MCF 10A (cell line): ENCODE measurements around the gene ITGA11. TPM values are rescaled to one million over a fixed set of nuclear protein-coding genes. Genes with fewer than 3 reads are reported as not detected.

ENCODE experiments used
- BruUV-seq: library from RNA; stranded (reverse); fragments of 400-500 nt; replicated peaks from 2 replicates; lab custom pipeline; 2021; lab: Mats Ljungman, UMichigan
- CTCF ChIA-PET: fragments of 300-600 bp; sonication (Branson Sonifier 250); formaldehyde crosslinking; extraction: SDS; loops from one replicate; lab custom pipeline; 2021; ENCODE audit warnings: antibody characterized with exemption, inconsistent platforms; lab: Yijun Ruan, JAX
- POLR2A ChIA-PET: fragments of 300-600, 350-650 bp; sonication (Branson Sonifier 250); formaldehyde crosslinking; extraction: SDS; loops from one replicate; lab custom pipeline; 2020; ENCODE audit warnings: antibody characterized with exemption, inconsistent platforms; lab: Yijun Ruan, JAX
- DNase-seq: peaks from one replicate; pipeline ENCODE4 v3.0.0-alpha.2; 2018; ENCODE audit not compliant: unreplicated experiment
- H3K27ac Mint-ChIP-seq: one replicate; pipeline ENCODE4 v1.8.0; 2022; ENCODE audit warnings: mild to moderate bottlenecking, low read depth, mixed read lengths; ENCODE audit not compliant: unreplicated experiment
- H3K27me3 Mint-ChIP-seq: one replicate; pipeline ENCODE4 v1.8.0; 2022; ENCODE audit warnings: mixed read lengths; ENCODE audit not compliant: insufficient read depth, unreplicated experiment
- H3K36me3 Mint-ChIP-seq: one replicate; pipeline ENCODE4 v1.8.0; 2022; ENCODE audit warnings: mild to moderate bottlenecking, moderate library complexity, mixed read lengths; ENCODE audit not compliant: insufficient read depth, unreplicated experiment
- H3K4me1 Mint-ChIP-seq: one replicate; pipeline ENCODE4 v1.8.0; 2022; ENCODE audit warnings: mixed read lengths; ENCODE audit not compliant: insufficient read depth, unreplicated experiment
- H3K4me3 Mint-ChIP-seq: one replicate; pipeline ENCODE4 v1.8.0; 2022; ENCODE audit warnings: mild to moderate bottlenecking, moderate library complexity, mixed read lengths; ENCODE audit not compliant: unreplicated experiment
- H3K9me3 Mint-ChIP-seq: one replicate; pipeline ENCODE4 v1.8.0; 2022; ENCODE audit warnings: mixed read lengths; ENCODE audit not compliant: unreplicated experiment
- intact Hi-C: fragments of 100-400 bp; cut with micrococcal nuclease; formaldehyde crosslinking; loops from 2 replicates; pipeline ENCODE4 v1.14.1; 2022
- total RNA-seq: library from RNA; stranded (reverse); gene quantifications from 2 replicates; pipeline ENCODE4 v1.2.3, GENCODE V29; 2022
- TF ChIP-seq, protein P1 (sequence below): fragments of 200-600 bp; IDR thresholded peaks from one replicate; pipeline ENCODE4 v1.8.0; 2022; ENCODE audit warnings: antibody characterized with exemption, mild to moderate bottlenecking; ENCODE audit not compliant: unreplicated experiment

The ITGA11 gene
- total RNA-seq, 1 experiment from 2014 or later = 0.19 TPM

- no peak overlapping the region for H3K4me3 Mint-ChIP-seq
- TF ChIP-seq, protein P1, sequence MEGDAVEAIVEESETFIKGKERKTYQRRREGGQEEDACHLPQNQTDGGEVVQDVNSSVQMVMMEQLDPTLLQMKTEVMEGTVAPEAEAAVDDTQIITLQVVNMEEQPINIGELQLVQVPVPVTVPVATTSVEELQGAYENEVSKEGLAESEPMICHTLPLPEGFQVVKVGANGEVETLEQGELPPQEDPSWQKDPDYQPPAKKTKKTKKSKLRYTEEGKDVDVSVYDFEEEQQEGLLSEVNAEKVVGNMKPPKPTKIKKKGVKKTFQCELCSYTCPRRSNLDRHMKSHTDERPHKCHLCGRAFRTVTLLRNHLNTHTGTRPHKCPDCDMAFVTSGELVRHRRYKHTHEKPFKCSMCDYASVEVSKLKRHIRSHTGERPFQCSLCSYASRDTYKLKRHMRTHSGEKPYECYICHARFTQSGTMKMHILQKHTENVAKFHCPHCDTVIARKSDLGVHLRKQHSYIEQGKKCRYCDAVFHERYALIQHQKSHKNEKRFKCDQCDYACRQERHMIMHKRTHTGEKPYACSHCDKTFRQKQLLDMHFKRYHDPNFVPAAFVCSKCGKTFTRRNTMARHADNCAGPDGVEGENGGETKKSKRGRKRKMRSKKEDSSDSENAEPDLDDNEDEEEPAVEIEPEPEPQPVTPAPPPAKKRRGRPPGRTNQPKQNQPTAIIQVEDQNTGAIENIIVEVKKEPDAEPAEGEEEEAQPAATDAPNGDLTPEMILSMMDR = no peak
- H3K9me3 Mint-ChIP-seq = no peaks in the 10 kb centered on the region
- peaks cover 8% of the 10 kb centered on the region for H3K4me1 Mint-ChIP-seq
- H3K27me3 Mint-ChIP-seq = peaks cover 88% of the 10 kb centered on the region
- DNase-seq = no peak
- no TSS peak for BruUV-seq
- no peak overlapping the region for H3K27ac Mint-ChIP-seq
- H3K36me3 Mint-ChIP-seq = no peaks in the 10 kb centered on the region
- intact Hi-C loops = no loop called here
- POLR2A ChIA-PET = no interaction called here
- CTCF ChIA-PET = interaction anchor here (1.8 kb wide), 1 partner anchor 116 kb away, joined by 4 read pairs; no protein-coding TSS in a partner anchor
These were observed 2.1 kb upstream of the ITGA11 start for GRCh38 chr15:68434021-68434420.

GRCh38 chr15:68433551-68433950, 1.6 kb upstream of the ITGA11 start:
- CTCF ChIA-PET = interaction anchor here (1.8 kb wide), 1 partner anchor 116 kb away, joined by 4 read pairs; no protein-coding TSS in a partner anchor
- DNase-seq = no peak
- no peak overlapping the region for H3K27ac Mint-ChIP-seq
- no peaks in the 10 kb centered on the region for H3K36me3 Mint-ChIP-seq
- POLR2A ChIA-PET = no interaction called here
- no TSS peak for BruUV-seq
- TF ChIP-seq, protein P1 = no peak
- H3K9me3 Mint-ChIP-seq = no peaks in the 10 kb centered on the region
- H3K27me3 Mint-ChIP-seq = peaks cover 83% of the 10 kb centered on the region
- H3K4me3 Mint-ChIP-seq = no peak overlapping the region
- intact Hi-C loops = no loop called here
- H3K4me1 Mint-ChIP-seq = peaks cover 8% of the 10 kb centered on the region

DNA sequence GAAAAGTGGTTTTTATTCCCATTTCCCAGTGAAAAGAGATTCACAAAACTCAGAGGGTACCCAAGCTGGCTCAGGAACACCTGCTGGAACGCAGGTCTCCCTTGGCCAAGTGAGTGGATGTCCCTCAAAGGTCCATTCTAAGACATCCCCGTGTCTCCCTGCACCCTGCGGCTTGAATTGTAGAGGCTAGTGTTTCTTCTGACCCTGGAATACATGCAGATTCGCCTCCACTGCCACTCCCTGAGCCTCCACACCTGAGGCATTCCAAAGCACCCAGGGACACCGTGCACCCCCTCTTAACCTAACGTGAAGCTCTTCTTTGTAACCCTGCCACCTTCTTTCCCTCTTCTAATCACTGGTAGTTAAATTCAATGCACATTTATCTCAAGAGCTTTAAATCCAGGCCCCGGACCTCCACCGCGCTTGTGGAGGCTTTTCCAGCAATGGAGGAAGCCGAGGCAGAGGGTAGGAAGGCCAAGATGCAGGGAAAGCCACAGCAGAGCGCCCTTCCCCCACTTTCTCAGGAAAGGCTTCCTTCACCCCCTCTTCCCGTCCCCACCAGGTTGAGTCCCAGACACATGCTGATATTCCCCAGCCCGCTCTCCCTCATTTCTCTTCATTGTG, 590 bp upstream of the ITGA11 start:
- no TSS peak for BruUV-seq
- peaks cover 8% of the 10 kb centered on the region for H3K4me1 Mint-ChIP-seq
- H3K27me3 Mint-ChIP-seq = peaks cover 73% of the 10 kb centered on the region
- ChIA-PET CTCF (interaction anchor here (0.6 to 1.8 kb wide), 3 partner anchors 117 to 561 kb away, joined by 3 to 4 read pairs (median 3); no protein-coding TSS in a partner anchor), POLR2A (no interaction called here)
- no peak for DNase-seq
- no peaks in the 10 kb centered on the region for H3K9me3 Mint-ChIP-seq
- TF ChIP-seq, protein P1 = no peak
- intact Hi-C loops = no loop called here
- no peaks in the 10 kb centered on the region for H3K36me3 Mint-ChIP-seq
- H3K27ac Mint-ChIP-seq = no peak overlapping the region
- peak overlapping the region; percentile 30 for H3K4me3 Mint-ChIP-seq

DNA sequence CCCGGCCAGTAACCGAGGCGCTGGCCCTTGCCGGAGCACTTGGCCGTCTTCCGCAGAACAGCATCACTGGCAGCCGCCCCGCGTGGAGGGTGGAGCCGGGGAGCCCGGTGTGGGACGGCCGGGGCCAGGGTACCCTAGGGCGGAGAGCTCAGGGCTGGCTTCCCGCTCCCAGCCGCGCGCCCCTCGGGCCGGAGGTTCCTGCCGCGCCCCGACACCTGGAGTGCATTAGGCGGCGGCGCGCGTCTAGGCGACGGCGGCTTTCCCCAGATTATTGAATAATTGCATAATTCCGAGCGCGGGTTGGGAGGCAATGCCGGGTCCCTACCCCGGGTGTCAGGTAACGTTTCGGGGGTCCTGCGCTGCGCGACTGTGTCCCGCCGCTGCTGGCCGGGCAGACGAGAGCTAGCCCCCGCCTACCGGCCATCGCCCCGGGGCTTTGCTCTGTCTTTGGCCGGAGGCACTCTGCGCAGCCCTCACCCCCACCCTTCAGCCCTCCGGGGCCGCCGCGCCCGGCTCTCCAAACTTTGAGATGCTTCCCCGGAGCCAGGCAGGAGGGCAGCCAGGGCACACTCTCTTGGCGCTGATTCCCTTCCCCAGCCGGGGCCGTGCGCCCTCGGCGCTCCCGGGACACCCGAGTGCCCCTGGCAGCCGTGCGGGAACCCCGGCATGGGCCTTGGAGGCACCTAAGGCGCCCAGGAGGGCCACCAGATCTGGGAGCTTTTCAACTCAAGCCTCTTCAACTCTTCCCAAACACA, 749 bp downstream of the ITGA11 start:
- intact Hi-C loops = no loop called here
- H3K36me3 Mint-ChIP-seq = no peaks in the 10 kb centered on the region
- no peak overlapping the region for H3K4me3 Mint-ChIP-seq
- H3K27ac Mint-ChIP-seq = no peak overlapping the region
- CTCF ChIA-PET = interaction anchor here (0.7 kb wide), 2 partner anchors 49 to 240 kb away, joined by 3 read pairs; no protein-coding TSS in a partner anchor
- DNase-seq = no peak
- TF ChIP-seq, protein P1 = no peak
- H3K4me1 Mint-ChIP-seq = peaks cover 8% of the 10 kb centered on the region
- POLR2A ChIA-PET = no interaction called here
- peaks cover 60% of the 10 kb centered on the region for H3K27me3 Mint-ChIP-seq
- no TSS peak for BruUV-seq
- no peaks in the 10 kb centered on the region for H3K9me3 Mint-ChIP-seq
